Measurements from ENCODE around the gene PRKAR2A.

DNA sequence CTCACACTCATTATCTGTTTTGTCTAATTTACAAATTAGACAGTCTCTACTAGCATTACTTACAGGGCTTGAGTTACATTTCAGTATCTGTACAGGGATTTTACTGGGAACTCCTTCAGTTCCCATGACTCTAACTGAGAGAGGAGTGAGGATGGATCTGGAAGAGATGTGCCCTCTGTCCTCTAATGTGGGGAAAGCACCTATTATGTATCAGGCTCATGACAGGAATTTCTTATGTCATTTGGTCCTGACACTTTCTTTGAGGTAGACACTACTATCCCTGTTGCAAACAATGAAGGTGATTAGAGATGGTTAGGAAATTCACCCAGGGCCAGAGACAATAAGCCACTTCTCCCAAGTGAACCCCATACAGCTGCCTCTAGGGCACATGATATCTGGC is 151.1 kb downstream of the PRKAR2A start:
- TF ChIP-seq POLR2A (IDR thresholded peaks at IDR 0.05) = no peak
- TF ChIP-seq, protein P1, sequence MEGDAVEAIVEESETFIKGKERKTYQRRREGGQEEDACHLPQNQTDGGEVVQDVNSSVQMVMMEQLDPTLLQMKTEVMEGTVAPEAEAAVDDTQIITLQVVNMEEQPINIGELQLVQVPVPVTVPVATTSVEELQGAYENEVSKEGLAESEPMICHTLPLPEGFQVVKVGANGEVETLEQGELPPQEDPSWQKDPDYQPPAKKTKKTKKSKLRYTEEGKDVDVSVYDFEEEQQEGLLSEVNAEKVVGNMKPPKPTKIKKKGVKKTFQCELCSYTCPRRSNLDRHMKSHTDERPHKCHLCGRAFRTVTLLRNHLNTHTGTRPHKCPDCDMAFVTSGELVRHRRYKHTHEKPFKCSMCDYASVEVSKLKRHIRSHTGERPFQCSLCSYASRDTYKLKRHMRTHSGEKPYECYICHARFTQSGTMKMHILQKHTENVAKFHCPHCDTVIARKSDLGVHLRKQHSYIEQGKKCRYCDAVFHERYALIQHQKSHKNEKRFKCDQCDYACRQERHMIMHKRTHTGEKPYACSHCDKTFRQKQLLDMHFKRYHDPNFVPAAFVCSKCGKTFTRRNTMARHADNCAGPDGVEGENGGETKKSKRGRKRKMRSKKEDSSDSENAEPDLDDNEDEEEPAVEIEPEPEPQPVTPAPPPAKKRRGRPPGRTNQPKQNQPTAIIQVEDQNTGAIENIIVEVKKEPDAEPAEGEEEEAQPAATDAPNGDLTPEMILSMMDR (IDR thresholded peaks at IDR 0.05) = no peak
